HG03159 (cell line): ENCODE measurements around the gene SURF6.
"Not testable (repeated sequence)": the region's sequence is repeated elsewhere in the genome, so short reads cannot be mapped to it uniquely, and the experiment has no call there.

Experiments
- ATAC-seq: cut with Tn5 transposase; IDR thresholded peaks from one replicate; pipeline ENCODE4 v1.9.1; 2021; ENCODE audit warnings: mild to moderate bottlenecking, moderate library complexity; ENCODE audit not compliant: unreplicated experiment

The SURF6 gene

GRCh38 chr9:133301253-133302230 is 34.4 kb downstream of the SURF6 start:
- ATAC-seq, result no peak

DNA sequence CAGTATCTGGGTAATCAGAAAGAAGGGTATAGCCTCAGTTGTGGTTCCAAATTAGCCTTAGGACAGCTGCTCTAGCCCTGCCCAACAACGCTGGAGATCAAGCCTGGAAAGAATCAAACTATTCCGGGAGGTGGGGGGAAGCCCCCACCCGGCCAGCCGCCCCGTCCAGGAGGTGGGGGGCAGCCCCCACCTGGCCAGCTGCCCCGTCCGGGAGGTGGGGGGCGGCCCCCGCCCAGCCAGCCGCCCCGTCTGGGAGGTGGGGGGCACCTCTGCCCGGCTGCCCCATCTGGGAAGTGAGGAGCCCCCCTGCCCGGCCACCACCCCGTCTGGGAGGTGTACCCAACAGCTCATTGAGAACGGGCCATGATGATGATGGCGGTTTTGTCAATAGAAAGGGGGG is 36.0 kb downstream of the SURF6 start:
- not testable (repeated sequence) for ATAC-seq

GRCh38 chr9:133294257-133294656 is 41.7 kb downstream of the SURF6 start:
- ATAC-seq, result no peak

DNA sequence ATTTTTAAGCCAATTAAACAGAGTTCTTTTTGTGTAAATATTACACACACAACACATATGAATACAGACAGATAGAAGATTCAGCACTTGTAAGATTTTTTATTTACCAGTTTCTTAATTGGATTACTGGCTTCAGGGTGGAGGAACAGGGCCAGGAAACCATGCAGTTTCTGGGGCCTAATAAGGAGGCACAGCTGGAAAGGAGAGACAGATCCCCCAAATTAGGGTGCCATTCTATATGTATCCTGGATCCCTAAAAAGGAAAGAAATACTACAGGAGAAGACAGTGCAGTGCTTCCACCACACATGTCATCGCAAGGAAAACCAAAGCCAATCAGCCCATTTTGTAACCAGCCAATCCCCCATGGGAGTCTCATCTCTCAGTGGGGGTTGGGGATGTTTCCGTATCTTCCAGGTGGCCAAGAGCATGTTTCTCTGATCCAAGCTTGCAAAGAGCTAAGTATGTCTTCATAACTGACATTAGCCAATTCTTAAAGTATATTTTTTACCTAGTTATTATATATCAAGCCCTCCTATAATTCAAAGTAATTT is 45.2 kb downstream of the SURF6 start:
- ATAC-seq, result no peak

DNA sequence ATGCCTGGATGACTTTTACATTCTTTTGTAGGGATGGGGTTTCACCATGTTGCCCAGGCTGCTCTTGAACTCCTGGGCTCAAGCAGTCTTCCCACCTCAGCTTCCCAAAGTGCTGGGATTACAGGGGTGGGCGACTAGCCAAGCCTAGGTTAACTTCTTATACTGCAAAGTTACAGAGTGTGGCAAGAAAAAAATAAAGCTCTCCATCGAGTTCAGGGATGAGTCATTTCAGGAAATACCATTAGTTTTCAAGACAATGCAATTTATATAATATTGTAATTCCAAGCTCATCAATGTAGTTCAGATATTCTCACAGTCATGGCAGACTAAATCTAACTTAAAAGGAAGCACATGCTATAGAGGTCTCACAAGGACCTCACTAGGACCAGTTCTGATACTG is 49.5 kb downstream of the SURF6 start:
- ATAC-seq, result no peak

- ATAC-seq, result no peak
Measured at GRCh38 chr9:133285252-133285775, 50.7 kb downstream of the SURF6 start.

DNA sequence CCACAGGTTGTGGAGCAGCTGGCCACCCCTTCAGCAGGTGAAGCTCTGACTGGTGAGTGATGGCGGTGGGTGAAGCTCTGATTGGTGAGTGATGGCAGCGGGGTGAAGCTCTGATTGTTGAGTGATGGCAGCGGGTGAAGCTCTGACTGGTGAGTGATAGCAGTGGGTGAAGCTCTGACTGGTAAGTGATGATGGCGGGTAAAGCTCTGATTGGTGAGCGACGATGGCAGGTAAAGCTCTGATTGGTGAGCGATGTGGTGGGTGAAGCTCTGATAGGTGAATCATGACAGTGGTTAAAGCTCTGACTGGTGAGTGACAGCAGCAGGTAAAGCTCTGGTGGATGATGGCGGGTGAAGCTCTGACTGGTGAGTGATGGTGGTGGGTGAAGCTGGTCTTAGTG is 51.6 kb downstream of the SURF6 start:
- no peak for ATAC-seq

DNA sequence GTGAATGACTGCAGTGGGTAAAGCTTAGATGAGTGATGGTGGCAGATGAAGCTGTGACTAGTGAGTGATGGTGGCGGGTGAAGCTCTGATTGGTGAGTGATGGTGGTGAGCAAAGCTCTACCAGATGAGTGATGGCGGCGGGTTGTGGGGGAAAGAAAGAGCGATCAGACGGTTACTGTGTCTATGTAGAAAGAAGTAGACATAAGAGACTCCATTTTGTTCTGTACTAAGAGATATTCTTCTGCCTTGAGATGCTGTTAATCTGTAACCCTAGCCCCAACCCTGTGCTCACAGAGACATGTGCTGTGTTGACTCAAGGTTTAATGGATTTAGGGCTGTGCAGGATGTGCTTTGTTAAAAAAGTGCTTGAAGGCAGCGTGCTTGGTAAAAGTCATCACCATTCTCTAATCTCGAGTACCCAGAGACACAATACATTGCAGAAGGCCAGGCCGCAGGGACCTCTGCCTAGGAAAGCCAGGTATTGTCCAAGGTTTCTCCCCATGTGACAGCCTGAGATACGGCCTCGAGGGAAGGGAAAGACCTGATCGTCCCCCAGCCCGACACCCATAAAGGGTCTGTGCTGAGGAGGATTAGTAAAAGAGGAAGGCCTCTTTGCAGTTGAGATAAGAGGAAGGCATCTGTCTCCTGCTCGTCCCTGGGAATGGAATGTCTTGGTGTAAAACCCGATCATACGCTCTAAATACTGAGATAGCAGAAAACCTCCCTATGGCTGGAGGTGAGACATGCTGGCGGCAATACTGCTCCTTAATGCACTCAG is 52.5 kb downstream of the SURF6 start:
- not testable (repeated sequence) for ATAC-seq

DNA sequence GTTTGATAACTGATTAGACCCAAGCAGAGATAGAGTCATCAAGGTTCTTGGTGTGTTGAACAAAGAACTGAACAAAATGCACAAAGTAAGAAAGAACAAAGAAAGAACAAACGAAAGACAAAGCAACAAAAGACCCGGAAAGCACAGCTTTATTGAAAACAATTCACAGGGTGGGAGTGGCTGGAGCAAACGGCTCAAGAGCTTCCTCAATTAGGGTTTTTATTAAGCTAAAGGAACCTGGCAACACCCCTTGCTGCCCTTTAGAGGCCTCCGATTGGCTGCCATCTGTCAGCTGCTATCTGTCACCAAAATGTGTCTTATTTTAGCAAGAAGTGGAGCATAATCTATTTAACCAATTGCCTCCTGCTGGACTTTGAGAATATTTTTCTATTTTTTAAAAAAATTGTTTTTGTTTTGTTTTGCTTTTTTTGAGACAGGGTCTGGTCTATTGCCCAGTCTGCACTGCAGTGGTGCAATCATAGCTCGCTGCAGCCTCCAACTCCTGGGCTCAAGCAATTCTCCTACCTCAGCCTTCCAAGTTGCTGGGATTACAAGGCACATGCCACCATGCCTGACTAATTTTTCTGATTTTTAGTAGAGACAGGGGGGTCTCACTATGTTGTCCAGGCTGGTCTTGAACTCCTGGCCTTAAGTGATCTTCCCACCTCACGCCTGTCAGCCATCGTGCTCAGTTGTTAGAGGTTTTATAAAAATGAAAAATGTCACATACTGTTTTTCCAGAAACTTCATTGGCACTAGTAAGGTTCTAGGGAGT is 53.3 kb downstream of the SURF6 start:
- ATAC-seq, result no peak

DNA sequence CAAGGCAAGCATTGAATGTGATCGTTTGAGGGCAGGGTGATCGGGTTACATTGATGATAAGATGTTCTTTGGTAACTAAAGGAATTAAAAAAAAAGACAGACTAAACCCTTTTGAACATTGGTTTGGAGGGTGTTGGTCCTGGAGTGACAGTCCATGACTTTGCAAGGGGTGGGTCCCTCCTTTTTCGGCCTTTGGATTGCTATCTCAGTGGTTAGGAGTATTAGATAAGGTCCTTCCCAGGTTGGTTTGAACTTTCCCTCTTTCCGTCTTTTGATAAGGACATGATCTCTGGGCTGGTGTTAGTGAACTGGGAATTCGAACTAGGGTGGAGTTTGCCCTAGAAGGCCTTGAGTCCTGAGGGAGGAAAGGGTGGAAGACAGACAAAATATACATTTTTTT is 55.6 kb downstream of the SURF6 start:
- no peak for ATAC-seq
